Smooth muscle cell (in vitro differentiated cells): Measurements from ENCODE around the gene TTLL4. TPM values are rescaled to one million over a fixed set of nuclear protein-coding genes. Genes with fewer than 3 reads are reported as not detected.

Experiments used
- DNase-seq: peaks from one replicate; lab custom pipeline; 2025; ENCODE audit not compliant: unreplicated experiment; lab: John Stamatoyannopoulos, UW
- H2AFZ ChIP-seq: fragments of 200-600 bp; sonication (generic); 2 replicates; pipeline ENCODE4 v1.6.0; 2016; ENCODE audit warnings: antibody characterized with exemption, low read depth, mild to moderate bottlenecking
- H3F3A ChIP-seq: fragments of 200-600 bp; sonication (generic); 2 replicates; pipeline ENCODE4 v1.6.0; 2017; ENCODE audit warnings: antibody characterized with exemption, low read depth
- H3K27ac ChIP-seq: fragments of 200-600 bp; sonication (generic); 2 replicates; pipeline ENCODE4 v1.5.1; 2016; ENCODE audit warnings: low read depth, mild to moderate bottlenecking
- H3K27me3 ChIP-seq: fragments of 200-600 bp; sonication (generic); 2 replicates; pipeline ENCODE4 v1.6.1; 2016; ENCODE audit warnings: low read depth, mild to moderate bottlenecking
- H3K36me3 ChIP-seq: fragments of 200-600 bp; sonication (generic); 2 replicates; pipeline ENCODE4 v1.5.1; 2016; ENCODE audit warnings: low read depth
- H3K4me1 ChIP-seq: fragments of 200-600 bp; sonication (generic); 2 replicates; pipeline ENCODE4 v1.5.1; 2016; ENCODE audit warnings: low read depth
- H3K4me2 ChIP-seq: fragments of 200-600 bp; sonication (generic); 2 replicates; pipeline ENCODE4 v1.6.0; 2016; ENCODE audit warnings: mild to moderate bottlenecking
- H3K4me3 ChIP-seq: fragments of 200-600 bp; sonication (generic); 2 replicates; pipeline ENCODE4 v1.5.1; 2016; ENCODE audit warnings: mild to moderate bottlenecking
- H3K79me2 ChIP-seq: fragments of 200-600 bp; sonication (generic); 2 replicates; pipeline ENCODE4 v1.6.0; 2016; ENCODE audit warnings: low read depth, mild to moderate bottlenecking
- H3K9ac ChIP-seq: fragments of 200-600 bp; sonication (generic); 2 replicates; pipeline ENCODE4 v1.6.0; 2016; ENCODE audit warnings: low read depth
- H3K9me3 ChIP-seq: fragments of 200-600 bp; sonication (generic); replicated peaks from 2 replicates; pipeline ENCODE4 v1.5.1; 2016; ENCODE audit warnings: low read depth
- H4K20me1 ChIP-seq: fragments of 200-600 bp; sonication (generic); 2 replicates; pipeline ENCODE4 v1.6.0; 2016; ENCODE audit warnings: low read depth
- CTCF ChIP-seq: fragments of 200-600 bp; sonication (generic); IDR thresholded peaks from 2 replicates; pipeline ENCODE4 v1.5.1; 2017; ENCODE audit warnings: borderline replicate concordance, mild to moderate bottlenecking, antibody characterized with exemption; ENCODE audit not compliant: insufficient read depth, poor library complexity, severe bottlenecking
- WGBS: methylation state at CpG from one replicate; pipeline ENCODE4 v1.1.7; 2016; ENCODE audit warnings: low lambda C conversion rate; 5-methylcytosine and 5-hydroxymethylcytosine counted together
- polyA plus RNA-seq: library from polyadenylated mRNA; unstranded; fragments of >200 nt; fragmentation: Nextera tagmentation; extraction: Ambion mirVana; gene quantifications from 2 replicates; pipeline ENCODE4 v1.2.1, GENCODE V29; 2016
- total RNA-seq: library from RNA; depleted of rRNA; stranded (reverse); fragments of >200 nt; gene quantifications from 2 replicates; pipeline ENCODE4 v1.2.3, GENCODE V29; 2014

TTLL4 gene
- total and polyA plus RNA-seq, 2 experiments from 2014 or later = 21.5 to 22.5 TPM

- DNase-seq = no peak
- no peaks in the 10 kb centered on the region for H4K20me1 ChIP-seq
- over 99% methylated on average over 8 of the region's 8 CpGs for WGBS
- H3K36me3 ChIP-seq = no peaks in the 10 kb centered on the region
- no peaks in the 10 kb centered on the region for H3K9me3 ChIP-seq
- H2AFZ ChIP-seq = no peak overlapping the region
- H3K27me3 ChIP-seq = no peaks in the 10 kb centered on the region
- H3K79me2 ChIP-seq = no peaks in the 10 kb centered on the region
- no peak for TF ChIP-seq CTCF
- H3K9ac ChIP-seq = no peak overlapping the region
- peaks cover 4% of the 10 kb centered on the region for H3K4me1 ChIP-seq
- no peak overlapping the region for H3K27ac ChIP-seq
- H3K4me2 ChIP-seq = no peak overlapping the region
- no peaks in the 10 kb centered on the region for H3F3A ChIP-seq
- H3K4me3 ChIP-seq = no peak overlapping the region
These were observed 11.8 kb upstream of the TTLL4 start for GRCh38 chr2:218698885-218699284.

- Histone ChIP-seq H3F3A (no peaks in the 10 kb centered on the region), H3K36me3 (no peaks in the 10 kb centered on the region), H2AFZ (no peak overlapping the region), H3K79me2 (no peaks in the 10 kb centered on the region), H3K27ac (no peak overlapping the region), H4K20me1 (no peaks in the 10 kb centered on the region), H3K4me2 (no peak overlapping the region), H3K9me3 (no peaks in the 10 kb centered on the region), H3K9ac (no peak overlapping the region), H3K4me3 (no peak overlapping the region), H3K4me1 (no peaks in the 10 kb centered on the region), H3K27me3 (no peaks in the 10 kb centered on the region)
- DNase-seq = no peak
- 98% methylated on average over 2 of the region's 2 CpGs for WGBS
- TF ChIP-seq CTCF = no peak
These were observed 8.8 kb upstream of the TTLL4 start for GRCh38 chr2:218701806-218702205.

GRCh38 chr2:218703341-218703740, 7.3 kb upstream of the TTLL4 start:
- Histone ChIP-seq H3K4me3 (no peak overlapping the region), H3K27ac (no peak overlapping the region)
- no peak for TF ChIP-seq CTCF

GRCh38 chr2:218708086-218708485, 2.5 kb upstream of the TTLL4 start:
- Histone ChIP-seq H3F3A (no peaks in the 10 kb centered on the region), H3K36me3 (no peaks in the 10 kb centered on the region), H4K20me1 (no peaks in the 10 kb centered on the region), H3K9ac (no peak overlapping the region), H3K4me2 (no peak overlapping the region), H3K9me3 (no peaks in the 10 kb centered on the region), H3K4me3 (no peak overlapping the region), H2AFZ (no peak overlapping the region), H3K27ac (no peak overlapping the region), H3K27me3 (no peaks in the 10 kb centered on the region), H3K4me1 (no peaks in the 10 kb centered on the region), H3K79me2 (peaks cover 17% of the 10 kb centered on the region)
- no peak for DNase-seq
- TF ChIP-seq CTCF = no peak
- 92% methylated on average over 4 of the region's 4 CpGs for WGBS

More at GRCh38 chr2:218703341-218703740, 7.3 kb upstream of the TTLL4 start:
- H3K4me1 ChIP-seq = no peaks in the 10 kb centered on the region
- no peaks in the 10 kb centered on the region for H3K79me2 ChIP-seq
- H3K9me3 ChIP-seq = no peaks in the 10 kb centered on the region
- H2AFZ ChIP-seq = no peak overlapping the region
- WGBS = 91% methylated on average over 4 of the region's 4 CpGs
- no peak for DNase-seq
- H3K4me2 ChIP-seq = no peak overlapping the region
- H3K27me3 ChIP-seq = no peaks in the 10 kb centered on the region
- no peaks in the 10 kb centered on the region for H4K20me1 ChIP-seq
- H3K9ac ChIP-seq = no peak overlapping the region
- no peaks in the 10 kb centered on the region for H3F3A ChIP-seq
- H3K36me3 ChIP-seq = no peaks in the 10 kb centered on the region
